Stimulated activated CD4-positive, alpha-beta T cell treated with anti-CD3 and anti-CD28 coated beads, TNF-alpha, amount 100 ng/mL, for 48 hours (primary cell): ENCODE measurements around the gene MRPS10.
"Not testable (repeated sequence)": the region's sequence is repeated elsewhere in the genome, so short reads cannot be mapped to it uniquely, and the experiment has no call there.

ENCODE experiments used
- DNase-seq, 3 donors: peaks; one replicate each; pipeline ENCODE4 v3.0.0-alpha.2; 2020; ENCODE audit warnings: low read depth in 3 of 3

Gene MRPS10

DNA sequence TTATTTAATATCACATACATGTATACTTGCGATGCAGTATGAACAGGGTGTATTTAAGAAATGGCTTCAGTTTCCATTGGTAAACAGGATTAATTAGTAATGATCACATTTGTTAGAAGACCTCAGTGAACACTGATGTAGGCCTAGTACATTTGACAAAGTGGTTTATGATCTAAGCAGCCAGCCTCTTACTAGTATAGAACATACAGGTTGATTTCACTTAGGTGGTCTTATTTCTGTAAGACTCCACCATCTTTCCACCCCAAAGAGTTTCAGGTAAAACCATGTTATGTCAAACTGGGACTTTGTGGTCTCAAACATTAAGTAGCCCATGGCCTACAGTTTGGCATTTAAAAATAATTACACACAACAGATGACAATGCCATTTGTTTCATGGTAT lies 20.2 kb upstream of the MRPS10 start:
- no peak for DNase-seq

DNA sequence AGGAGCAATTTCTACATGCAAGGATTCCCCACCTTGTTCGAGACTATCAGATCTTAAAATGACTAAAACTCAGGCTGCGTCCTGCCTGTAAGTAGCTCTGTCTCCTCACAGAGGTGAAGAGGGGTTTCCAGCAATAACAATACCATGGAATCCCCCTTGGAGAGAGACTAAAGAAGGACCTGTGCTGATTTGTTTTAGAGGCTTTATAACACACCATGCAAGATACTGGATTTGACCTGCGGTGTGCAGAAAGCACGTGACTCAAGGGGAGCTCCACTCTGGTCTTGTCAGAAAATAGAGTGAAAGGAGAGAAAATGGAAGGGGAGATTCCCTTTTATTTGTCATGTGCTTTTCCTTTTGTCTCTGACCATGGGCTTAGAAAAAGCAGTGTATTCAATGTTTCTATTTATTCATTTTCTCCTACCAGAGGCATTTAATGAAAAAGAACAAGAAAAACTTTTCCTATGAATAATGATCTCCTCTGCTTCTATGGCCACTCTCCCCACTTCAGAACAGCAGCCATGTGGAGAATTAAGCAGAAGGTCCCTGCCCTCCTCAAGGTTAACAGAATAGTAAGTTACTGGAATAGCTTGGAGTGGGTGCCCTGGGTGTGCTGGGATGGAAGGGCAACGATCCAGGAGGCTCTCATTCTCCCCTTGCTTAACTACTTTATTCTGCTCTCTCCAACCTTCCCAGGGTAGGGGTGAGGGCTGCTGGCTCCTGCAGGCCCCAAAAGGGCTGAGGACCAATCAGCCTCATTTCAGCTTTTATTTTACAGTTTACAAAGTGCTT lies 19.2 kb upstream of the MRPS10 start:
- DNase-seq = no peak

- no peak for DNase-seq
Observed at GRCh38 chr6:42236030-42236429, 18.4 kb upstream of the MRPS10 start.

- no peak for DNase-seq
Observed at GRCh38 chr6:42232035-42232434, 14.4 kb upstream of the MRPS10 start.

DNA sequence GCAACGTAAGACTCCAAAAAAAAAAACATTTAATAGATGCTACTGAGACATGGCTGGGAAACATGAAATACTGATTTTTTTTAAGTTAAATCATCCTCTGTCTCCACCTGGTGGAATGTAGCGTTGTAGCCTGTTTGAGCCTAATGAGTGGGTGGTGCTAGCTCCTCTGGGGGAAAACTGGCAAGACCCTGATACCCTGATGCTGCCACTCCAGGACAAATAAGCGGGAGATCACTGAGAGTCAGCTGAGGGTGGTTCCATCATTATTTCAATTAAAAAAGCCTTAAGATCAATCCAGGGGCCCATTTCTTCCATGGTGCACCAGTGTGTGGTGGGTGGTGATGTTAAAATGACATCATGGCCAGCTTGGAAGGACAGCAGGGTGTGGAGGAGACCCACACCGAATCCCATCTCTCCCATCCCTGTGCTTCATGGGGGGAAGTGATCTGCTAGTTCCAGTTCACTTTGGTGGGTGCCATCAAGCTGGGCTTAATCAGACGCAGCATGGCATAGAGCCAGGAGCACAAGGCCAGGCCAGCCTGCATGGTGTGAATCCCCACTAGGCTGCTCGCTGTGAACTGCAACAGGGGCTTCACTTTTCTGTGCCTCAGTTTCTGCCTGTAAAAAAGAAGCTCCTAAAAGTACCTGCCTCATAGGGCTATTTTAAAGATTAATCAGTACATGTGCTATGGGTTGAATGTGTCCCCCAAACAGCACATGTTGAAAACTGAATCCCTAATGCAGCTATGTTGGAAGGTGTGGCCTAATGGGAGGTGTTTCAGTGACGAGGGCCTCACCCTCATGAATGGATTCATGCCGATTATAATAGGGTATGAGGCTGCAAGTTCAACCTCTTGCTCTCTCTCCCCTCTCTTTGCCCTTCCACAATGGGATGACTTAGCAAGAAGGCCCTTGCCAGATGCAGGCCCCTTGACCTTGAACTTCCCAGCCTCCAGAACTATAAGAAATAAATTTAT lies 13.0 kb upstream of the MRPS10 start:
- DNase-seq = no peak

DNA sequence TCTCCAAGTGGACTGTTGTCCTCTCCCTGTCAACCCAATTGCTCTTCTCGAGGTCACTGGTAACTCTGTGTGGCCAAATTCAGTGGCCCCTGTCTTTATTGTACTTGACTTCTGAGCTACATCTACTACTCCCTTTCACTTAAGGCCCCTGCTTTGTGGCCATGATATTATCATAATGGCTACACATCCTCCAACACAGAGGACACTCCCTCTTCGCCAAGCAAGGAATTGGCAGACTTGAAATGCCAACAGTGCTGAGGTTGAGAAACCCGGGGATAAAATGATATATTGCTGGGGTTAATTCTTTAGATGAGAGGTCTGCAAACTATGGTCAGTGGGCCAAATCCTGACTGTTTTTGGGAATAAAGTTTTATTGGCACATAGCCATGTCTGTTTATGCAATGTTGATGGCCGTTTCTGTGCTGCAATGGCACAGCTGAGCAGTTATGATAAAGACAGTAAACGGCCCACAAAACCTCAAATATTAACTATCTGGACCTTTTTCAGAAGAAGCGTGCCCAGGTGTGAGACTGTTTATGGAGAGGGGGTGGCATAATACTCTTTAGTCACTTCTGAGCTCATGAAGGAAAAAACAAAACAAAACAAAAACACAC lies 12.0 kb upstream of the MRPS10 start:
- no peak for DNase-seq

DNA sequence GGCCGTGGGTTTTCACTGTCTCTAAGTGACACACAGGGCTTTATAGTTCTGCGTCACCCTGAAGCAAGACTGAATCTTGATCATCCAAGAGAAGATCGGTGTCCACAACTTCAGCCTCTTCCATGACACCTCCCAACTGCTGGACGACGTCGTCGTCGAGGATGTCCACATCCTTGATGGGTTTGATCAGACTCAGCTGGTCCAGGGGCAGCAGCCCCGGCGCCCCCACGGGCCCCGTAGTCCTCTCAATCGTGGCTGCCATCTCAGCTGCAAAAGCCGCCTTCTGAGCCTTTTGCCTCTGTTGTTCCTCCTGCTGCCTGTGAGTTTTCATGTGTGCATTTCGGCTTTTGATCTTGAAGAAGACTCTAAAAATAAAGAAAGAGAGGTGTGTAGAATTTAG lies 10.6 kb upstream of the MRPS10 start:
- no peak for DNase-seq

- no peak for DNase-seq
Observed at GRCh38 chr6:42227173-42227850, 9.7 kb upstream of the MRPS10 start.

DNA sequence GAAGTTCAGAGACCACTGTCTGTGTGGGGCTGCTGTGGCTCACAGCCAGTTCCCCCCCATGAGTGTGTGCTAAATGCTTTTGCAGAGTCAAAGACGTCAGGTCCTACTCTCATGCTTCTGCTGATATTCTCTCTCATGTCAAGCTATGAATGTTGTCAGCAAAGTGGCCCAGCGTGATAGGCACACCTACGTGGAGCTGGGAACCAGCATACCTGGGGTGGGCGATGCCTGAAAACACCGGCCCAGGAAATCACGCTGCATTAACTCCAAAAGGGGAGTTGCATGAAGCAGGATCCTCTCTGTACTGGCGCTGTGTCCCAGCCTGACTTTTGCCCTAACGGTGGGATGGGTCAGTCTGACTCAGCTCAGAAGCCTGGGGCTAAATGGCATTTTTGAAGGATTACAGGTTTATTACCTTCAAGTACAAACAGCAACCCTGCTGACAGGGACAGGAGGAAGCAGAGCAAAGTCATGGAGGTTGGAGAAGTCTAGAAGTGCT lies 9.0 kb upstream of the MRPS10 start:
- no peak for DNase-seq

DNA sequence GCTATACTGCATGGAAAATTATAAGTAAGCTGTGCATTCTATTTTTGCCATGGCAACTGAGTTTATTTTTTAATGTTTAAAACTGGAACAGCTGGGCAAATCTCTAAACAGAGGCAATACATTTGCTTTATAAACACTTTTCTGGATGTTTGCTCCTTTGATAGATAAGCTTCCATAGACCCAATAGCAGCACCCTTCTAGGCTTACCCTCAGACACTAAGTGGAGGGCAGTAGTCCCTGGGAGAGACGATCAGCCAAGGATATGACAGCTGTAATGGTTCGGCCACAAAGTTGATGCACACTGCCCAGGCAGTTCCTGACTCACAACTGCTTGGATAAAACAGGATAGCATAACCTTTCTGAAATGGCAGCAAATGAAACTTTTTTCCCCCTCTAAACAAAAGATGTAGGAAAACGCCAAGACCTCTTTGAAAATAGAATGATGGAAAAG lies 8.5 kb upstream of the MRPS10 start:
- DNase-seq = no peak

GRCh38 chr6:42225419-42225818 lies 7.8 kb upstream of the MRPS10 start:
- DNase-seq = no peak

DNA sequence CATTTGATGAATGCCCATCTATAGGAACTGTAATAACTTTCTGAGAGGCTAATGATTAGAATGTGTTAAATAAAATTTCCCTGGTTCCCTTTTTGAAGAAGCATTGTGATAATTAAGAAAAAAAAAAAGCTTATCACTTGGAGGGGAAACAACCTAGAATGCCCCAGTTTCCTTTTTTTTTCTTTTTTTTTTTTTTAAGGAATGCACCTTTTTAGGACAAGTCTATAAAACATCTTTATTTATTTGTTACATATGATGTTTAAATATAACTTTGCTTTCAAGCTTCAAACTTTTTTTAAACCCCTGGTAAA lies 7.3 kb upstream of the MRPS10 start:
- no peak for DNase-seq

- peak in 1 of 3 donors; percentile 8 for DNase-seq
Observed at GRCh38 chr6:42224222-42225028, 6.8 kb upstream of the MRPS10 start.

DNA sequence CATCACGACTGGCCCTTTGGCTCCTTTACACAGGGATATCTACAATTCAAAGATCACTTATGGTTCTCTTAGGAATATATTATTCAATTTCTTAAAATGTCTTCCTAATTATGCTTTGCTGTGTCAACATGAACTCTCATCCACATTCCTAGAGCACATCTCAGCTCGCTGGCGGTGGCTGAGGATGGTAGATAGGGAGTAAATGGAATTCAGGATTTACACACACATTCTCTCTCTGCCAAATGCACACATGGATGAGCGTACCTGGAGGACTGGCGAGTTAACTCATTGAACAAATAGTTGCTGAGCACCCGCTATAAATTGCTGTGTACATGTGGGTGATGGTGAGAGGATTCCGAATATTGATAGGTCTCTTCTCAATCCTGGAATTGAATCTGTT lies 4.8 kb upstream of the MRPS10 start:
- no peak for DNase-seq

DNA sequence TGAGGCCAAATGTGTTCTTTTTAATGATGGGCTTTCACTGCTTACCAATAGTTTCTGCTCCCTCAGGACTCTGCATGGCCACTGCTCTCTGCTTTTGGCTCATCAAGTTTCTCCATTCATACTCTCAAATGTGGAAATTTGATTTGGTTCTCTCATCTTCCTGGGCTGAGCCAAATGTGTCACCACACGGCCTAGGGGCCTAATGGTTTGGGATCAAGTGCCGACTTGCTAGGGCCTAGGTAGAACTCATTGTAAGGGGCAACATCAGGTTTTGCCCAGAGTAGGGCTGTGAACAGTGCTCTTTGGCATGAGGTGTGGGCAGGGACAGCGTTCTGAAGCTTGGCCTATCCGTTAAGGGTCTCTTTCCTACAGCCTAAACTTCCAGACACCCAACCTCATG lies 3.9 kb upstream of the MRPS10 start:
- no peak for DNase-seq

GRCh38 chr6:42220807-42221206 lies 3.1 kb upstream of the MRPS10 start:
- DNase-seq = no peak

- no peak for DNase-seq
Observed at GRCh38 chr6:42217157-42217518, 523 bp downstream of the MRPS10 start.

- DNase-seq = not testable (repeated sequence)
Observed at GRCh38 chr6:42216495-42216894, 1.2 kb downstream of the MRPS10 start.

DNA sequence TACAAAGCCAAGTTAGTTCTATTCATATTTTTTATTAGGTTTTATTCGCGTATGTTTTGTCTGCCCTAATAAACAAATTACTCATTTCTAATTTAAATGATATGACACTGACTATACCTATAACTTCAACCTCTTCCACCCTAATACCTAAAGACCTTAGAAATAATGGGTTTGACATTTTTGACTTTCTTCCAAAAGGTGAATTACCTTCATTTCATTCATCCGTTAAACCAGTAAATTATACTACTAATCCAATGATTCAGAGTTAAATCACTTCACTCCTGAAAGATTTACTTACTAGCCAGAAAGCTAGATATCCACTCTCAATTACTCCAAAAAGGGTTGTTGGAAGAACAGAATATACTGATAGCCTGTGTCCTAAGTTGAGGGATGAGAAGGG lies 5.2 kb downstream of the MRPS10 start:
- no peak for DNase-seq

- no peak for DNase-seq
Observed at GRCh38 chr6:42211726-42212125, 5.9 kb downstream of the MRPS10 start.

GRCh38 chr6:42210551-42210950 lies 7.1 kb downstream of the MRPS10 start:
- DNase-seq = no peak
